Measurements from ENCODE around the gene ANKH.

Gene ANKH

DNA sequence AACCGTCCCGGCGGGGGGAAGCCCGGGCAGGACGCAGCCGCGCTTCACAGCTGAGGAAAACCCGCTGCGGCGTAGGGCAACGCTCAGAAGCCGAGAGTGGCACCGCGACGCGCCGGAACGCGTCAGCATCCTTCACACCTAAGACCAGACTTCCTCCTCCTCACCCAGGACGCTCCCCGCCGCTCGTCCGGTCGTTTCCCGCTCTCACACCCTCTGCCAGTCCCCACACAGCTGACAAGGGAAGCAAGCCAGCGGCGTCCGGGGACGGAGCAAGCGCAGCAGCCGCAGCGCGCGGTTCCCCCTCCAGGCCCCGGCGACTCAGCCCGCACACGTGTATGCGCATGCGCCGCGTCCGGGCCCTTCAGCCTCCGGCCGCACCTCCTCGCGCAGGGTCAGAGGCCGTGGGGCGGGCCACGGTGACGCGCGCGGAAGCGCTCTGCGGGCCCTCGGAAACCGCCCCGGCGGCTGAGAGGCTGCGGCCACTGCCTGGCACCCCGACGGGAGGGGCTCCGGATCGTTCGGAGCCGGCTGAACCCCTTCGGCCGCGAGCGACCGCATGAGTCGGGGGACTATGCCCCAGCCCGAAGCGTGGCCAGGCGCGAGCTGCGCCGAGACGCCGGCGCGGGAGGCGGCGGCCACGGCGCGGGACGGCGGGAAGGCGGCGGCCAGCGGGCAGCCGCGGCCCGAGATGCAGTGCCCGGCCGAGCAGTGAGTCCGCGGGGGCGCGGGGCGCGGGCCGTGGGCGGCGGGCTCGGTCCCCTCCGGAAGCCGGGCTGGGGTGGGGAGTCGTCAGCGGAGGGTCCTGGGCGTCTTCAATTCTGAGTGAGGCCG, 207.1 kb downstream of the ANKH start, which contains the start of gene OTULIN:
TSS of gene OTULIN (plus strand) at position 449 of the 831 bp plus-strand sequence. CDS start at position 557, 108 bp downstream.
- peak; percentile 61 to 86 (median 77) for DNase-seq (ENCODE audit: low read depth in 3 of 3)

- DNase-seq (ENCODE audit: low read depth in 3 of 3): no peak
Observed at GRCh38 chr5:14663734-14664269, 207.8 kb downstream of the ANKH start.

GRCh38 chr5:14662721-14663260, 208.8 kb downstream of the ANKH start:
- no peak for DNase-seq (ENCODE audit: low read depth in 3 of 3)

- no peak for DNase-seq (ENCODE audit: low read depth in 3 of 3)
Observed at GRCh38 chr5:14660833-14661232, 210.7 kb downstream of the ANKH start.

- no peak for DNase-seq (ENCODE audit: low read depth in 3 of 3)
Observed at GRCh38 chr5:14659821-14660607, 211.6 kb downstream of the ANKH start.

DNA sequence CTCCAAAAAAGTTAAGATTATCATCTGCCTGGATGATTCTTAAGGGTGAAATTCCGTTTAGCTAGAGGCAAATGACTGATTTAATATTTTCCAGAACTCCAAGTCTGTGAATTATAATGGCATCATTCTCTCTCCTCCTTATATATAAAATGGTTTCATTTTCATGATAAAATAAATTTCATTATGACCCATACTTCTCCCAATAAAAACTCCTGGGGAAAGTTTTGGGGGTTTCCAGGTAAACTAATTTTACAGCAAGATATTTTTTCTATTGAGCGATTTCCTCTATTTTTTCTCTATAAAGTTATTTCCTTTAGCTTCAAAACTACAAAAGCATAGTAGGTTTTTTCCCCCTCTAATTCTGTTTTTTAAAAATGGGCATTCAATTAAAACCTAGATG, 214.7 kb downstream of the ANKH start:
- no peak for DNase-seq (ENCODE audit: low read depth in 3 of 3)

DNA sequence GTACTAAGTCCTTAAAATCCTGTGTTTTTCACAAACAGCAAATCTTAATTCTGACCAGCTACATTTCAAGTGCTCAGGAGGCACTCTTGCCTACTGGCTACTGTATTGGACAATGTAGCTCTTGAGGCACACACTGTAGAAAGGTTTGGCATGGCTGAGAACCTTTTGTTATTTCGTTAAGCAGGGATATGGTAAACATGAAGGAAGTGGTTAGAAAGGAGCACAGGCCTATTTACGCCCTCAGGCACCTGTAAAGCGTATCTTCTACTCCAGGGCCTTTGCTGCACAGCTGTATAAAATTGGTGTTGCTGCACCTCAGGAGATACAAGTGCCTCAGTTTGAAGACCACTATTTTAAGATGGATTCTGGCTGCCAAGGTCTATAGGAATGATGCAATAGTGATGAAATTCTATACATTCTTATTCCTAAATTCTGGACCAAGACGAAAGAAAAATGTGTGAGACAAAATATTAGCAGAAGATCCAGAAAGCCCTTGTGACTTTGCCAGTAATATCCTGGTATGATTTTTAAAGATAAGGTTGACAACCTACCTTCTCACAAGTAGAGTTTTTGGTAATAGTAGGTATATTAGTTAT, 216.3 kb downstream of the ANKH start:
- DNase-seq (ENCODE audit: low read depth in 3 of 3): no peak
